Hippocampal formation (tissue), 2 donors: Measurements from ENCODE around the gene NAA25.
"Not testable (repeated sequence)": the region's sequence is repeated elsewhere in the genome, so short reads cannot be mapped to it uniquely, and the experiment has no call there.

Experiments used
- DNase-seq, 2 donors: peaks; one replicate each; lab custom pipeline; 2025; lab: John Stamatoyannopoulos, UW

Gene NAA25

DNA sequence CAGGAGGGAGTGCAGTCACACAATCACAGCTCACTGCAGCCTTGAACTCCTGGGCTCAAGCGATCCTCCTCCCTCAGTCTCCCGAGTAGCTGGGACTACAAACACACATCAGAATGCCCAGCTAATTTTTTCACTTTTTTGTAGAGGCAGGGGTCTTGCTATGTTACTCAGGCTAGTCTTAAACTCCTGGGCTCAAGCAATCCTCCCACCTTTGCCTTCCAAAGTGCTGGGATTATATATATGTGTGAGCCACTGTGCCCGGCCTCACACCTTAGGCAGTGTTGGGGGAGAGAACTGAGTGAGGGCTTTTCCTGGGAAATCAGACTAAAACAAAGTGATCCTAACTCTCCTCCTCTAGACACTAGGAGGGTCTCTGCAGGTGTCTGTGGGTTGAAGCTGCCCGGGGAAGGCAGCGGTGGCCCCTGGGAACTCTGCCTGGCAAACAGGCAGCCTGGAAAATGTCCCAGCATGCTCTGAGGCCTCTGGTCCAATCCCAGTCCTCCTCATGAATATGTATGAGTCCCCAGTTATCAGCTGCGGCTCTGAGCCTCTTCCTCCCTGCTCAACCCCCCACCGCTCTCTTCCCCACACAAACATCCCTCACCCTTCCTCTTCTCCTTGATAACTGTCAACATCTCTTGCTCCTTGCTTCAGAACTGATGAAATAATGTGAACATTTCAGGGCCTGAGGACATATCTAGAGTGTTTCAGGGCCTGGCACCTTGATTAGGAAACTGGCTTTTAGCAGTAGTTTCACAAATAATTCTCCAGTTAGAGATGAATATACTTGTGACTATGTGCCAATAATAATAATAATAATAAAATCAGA lies 7.9 kb upstream of the NAA25 start:
- DNase-seq, result peak; percentile 82 to 92

DNA sequence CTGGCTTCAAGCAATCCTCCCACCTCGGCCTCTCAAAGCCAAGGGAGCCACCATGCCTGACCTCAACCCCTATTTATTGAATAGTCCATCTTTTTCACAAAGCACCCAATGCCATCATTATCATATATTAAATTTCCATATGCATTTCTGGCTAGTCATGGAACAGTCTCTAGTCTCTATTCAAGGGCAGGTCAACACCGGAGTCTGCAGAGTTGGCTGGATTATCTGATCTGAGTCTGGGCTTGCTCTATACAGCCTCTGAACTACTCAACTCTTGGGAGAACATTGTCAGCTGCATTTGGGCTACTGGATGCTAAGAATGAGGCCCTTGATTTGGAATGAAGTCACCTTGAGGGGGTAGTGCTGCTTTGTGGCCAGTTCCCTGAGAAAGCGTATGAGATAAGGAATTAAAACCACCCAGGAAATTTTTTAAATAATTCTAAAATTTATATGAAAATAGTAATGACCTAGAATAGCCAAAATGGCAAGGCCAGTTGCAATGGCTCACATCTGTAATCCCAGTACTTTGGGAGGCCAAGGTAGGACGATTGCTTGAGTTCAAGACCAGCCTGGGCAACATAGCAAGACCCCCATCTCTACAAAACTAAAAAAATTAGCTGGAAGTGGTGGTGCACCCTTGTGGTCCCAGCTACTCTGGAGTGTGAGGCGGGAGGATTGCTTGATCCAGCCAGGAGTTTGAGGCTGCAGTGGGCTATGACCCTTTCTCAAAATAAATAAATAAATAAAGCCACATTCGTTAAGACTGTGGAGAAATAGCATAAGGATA lies 6.9 kb upstream of the NAA25 start:
- no peak for DNase-seq

DNA sequence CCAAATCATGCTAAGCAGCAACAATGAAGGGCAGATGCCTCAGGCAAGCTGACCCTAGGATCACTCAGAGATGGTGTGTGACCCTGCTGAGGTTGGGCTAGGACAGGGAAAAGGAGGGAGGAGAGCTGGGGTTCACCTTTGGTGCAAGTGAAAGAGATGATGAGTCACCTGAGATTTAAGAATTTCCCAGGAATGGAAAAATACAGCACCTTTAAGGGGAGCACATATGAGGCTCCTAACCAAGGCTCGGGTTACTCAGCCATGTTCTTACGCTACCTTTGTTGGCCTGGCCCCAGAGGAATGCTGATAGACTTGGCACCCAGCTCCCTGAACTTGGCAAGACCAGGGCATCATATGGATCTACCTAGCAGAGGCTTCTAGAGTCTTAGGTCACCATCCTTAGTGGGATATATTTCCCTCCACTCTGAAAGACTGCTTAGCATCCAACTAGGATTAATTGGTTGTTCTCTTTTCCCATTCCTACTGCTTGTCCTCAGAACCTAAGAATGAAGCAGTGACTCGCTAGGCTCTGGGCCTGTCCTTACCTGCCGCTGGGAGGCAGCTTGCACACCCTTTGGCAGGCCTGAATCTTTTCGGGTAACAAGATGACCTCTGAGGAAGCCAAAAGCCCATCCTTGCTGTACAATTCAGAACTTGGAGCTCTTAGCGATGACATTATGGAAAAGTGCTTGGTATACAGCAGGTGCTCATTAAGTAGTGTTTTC lies 4.0 kb upstream of the NAA25 start:
- DNase-seq, result no peak

DNA sequence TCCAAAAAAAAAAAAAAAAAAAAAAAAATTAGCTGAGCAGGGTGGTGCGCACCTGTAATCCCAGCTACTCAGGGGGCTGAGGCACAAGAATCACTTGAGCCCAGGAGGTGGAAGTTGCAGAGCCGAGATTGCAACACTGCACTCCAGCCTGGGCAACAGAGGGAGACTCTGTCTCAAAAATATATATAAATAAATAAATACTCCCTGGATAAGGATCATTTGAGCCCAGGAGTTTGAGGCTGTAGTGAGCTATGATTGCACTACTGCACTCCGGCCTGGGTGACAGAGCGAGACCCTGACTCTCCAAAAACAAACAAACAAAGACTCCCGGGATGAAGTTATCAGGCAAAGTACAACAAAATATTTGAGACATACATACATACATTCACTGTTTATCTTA lies 3.3 kb upstream of the NAA25 start:
- no peak for DNase-seq

DNA sequence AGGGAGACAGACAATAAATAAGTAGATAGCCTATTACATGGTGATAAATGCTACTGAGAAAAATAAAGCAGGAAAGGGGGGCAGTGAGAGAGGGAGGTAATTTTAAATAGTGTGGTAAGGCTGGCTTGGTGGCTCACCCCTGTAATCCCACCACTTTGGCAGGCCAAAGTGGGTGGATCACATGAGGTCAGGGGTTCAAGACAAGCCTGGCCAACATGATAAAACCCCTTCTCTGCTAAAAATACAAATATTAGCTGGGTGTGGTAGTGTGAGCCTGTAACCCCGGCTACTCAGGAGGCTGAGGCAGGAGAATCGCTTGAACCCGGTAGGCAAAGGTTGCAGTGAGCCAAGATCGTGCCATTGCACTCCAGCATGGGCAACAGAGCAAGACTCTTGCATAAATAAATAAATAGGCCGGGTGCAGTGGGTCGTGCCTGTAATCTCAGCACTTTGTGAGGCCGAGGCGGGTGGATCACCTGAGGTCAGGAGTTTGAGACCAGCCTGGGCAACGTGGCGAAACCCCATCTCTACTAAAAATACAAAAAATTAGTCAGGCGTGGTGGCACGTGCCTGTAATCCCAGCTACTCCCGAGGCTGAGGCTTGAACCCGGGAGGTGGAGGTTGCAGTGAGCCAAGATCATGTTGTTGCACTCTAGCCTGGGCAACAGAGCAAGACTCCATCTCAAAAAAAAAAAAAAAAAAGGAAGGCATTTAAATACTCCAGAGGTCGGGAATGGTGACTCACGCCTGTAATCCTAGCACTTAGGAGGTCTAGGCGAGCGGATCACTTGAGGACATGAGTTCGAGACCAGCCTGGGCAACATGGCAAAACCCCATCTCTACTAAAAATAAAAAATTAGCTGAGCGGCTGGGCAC lies 2.4 kb upstream of the NAA25 start:
- not testable (repeated sequence) for DNase-seq

DNA sequence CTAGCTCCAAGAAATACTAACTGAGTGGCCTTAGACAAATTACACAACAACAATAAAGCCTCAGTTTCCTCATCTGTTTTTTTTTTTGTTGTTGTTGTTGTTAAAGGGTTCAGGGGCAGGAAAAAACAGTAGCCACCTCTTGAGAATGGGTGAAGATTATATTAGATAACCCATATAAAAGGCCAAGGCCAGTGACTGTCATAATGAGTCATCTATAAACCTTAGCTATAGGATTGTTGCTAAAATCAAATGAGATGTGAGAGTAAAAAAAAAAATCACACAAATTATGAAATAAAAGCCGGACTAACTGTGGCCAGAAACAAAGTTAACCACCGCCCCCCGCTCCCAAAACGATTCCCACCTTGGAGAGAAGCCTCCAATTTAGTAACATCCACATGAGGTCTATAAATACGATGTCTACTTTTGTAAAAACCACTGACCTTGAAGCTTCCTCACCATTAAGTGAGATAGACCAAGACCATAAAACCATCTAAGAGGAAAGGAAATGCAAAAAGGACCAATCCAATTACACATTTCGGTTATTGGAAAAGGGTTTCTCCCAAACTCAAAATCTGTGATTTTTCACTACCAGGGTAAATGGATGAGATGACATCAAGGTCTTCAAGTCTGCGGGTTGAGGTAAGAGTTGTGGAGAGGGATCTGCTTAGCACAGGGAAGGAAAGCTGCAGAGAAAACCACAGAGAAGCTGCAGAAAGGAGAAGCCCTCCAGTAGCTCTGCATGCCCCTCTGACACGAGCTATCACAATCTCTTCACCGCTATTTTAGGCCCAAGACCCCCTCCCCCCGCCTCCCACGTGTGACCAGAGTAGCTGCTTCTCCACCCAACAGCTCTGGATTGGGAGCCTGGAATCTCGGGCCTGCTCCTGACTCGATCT lies 1.0 kb downstream of the NAA25 start:
- no peak for DNase-seq

DNA sequence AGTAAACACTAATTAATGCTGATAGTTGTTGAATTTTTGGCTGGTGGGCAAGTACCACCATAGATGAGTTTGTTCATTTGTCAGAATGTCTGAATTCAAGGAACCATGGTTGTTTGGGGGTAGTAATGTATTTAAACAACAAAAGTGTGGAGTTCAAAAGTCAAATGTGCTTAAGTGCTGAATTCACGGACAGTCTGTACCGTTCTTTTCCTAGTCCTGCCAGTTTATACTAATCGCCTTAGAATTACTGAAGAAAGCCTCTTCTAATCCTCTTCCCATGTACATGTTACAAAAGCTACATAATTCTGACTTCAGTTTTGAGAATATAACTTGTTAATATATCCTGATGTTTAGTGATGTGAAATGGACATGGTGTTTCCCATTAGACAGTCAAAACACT lies 2.7 kb downstream of the NAA25 start:
- DNase-seq, result no peak

DNA sequence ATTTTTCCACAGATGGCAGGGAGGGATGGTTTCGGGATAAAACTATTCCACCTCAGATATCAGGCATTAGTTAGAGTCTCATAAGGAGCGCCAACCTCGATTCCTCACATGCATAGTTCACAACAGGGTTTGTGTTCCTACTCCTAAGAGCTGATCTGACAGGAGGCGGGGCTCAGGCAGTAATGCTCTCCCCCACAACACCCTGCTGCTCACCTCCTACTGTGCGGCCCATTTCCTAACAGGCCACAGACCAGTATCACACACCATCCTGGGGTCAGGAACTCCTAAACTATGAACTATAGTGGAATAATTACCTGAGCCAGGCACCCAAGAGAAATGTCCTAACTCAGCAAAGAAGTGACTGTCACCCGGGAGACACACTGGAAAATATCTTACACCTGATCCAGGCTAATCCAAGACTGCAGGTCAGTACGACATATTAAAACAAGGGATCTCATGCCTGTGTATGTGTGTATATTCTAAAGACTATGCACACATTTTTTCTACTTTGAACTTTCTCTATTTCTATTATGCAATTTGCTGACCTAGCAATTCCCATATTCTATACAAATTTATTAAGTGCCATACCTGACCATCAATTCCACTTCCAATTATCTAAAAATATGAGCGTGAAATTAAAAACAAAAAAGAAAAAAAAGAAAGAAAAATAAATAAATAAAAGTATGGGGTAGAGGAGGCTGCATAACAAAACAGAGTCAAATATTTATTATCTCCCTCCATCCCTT lies 4.7 kb downstream of the NAA25 start:
- DNase-seq, result no peak

DNA sequence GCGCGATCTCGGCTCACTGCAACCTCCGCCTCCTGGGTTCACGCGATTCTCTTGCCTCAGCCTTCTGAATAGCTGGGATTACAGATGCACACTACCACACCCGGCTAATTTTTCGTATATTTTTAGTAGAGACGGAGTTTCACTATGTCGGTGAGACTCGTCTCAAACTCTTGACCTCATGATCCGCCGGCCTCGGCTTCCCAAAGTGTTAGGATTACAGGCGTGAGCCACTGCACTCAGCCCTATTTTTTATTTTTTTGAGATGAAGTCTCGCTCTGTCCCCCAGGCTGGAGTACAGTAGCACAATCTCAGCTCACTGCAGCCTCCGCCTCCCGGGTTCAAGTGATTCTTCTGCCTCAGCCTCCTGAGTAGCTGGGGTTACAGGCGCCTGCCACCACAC lies 5.8 kb downstream of the NAA25 start:
- DNase-seq, result not testable (repeated sequence)

DNA sequence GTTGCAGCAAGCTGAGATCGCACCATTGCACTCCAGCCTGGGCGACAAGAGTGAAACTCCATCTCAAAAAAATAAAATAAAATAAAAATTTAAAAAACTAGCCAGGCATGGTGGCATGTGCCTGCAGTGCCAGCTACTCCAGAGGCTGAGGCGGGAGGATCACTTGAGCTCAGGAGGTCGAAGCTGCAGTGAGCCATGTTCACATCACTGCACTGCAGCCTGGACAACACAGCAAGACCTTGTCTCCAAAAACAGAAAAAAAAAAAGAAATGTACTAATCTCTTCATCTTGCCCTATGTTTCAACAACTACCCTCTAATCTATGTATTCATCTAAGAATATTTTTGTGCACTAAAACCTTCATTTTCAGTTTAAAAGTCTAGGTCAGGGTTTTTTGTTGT lies 6.5 kb downstream of the NAA25 start:
- DNase-seq, result no peak

DNA sequence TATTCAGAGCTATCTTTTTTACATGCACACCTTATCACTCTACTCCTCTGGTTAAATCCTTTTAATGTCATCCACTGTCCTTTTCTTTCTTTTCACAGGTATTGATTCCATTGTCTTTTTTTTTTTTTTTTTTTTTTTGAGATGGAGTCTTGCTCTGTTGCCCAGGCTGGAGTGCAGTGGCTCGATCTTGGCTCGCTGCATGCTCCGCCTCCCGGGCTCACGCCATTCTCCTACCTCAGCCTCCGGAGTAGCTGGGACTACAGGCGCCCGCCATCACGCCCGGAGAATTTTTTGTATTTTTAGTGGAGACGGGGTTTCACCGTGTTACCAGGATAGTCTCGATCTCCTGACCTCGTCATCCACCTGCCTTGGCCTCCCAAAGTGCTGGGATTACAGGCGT lies 8.1 kb downstream of the NAA25 start:
- not testable (repeated sequence) for DNase-seq

DNA sequence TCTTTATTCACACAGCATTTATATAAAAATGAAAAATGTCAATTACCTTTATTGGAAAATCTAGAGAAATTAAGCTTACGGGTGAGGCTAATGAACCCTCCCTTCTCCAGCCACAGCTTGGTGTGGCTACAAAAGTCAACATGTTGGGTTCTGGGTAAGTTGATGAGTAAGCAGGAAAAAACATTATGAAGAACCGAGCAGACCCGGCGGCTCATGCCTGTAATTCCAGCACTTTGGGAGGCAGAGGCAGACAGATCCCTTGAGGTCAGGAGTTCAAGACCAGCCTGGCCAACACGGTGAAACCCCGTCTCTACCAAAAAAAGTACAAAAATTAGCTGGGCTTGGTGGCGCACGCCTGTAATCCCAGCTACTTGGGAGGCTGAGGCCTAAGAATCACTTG lies 10.9 kb downstream of the NAA25 start:
- no peak for DNase-seq

DNA sequence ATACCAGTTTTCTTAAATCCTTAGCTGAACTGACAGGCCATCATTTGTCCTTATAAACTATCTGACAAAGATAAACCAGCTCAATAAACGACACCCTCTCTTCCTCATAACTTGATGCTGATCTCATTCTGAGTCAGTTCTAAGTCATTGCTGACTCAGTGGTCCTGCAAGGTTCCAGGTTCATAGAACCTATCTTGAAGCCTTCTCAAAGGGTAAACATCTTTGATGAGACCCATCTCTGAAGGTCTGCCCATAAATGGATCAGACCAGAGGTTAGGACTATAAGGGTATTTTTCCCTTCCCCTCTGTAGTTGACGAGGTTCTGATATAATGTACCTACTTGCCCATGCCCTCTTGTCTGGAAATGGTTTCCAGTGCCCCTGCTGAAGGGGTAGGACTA lies 11.9 kb downstream of the NAA25 start:
- no peak for DNase-seq

DNA sequence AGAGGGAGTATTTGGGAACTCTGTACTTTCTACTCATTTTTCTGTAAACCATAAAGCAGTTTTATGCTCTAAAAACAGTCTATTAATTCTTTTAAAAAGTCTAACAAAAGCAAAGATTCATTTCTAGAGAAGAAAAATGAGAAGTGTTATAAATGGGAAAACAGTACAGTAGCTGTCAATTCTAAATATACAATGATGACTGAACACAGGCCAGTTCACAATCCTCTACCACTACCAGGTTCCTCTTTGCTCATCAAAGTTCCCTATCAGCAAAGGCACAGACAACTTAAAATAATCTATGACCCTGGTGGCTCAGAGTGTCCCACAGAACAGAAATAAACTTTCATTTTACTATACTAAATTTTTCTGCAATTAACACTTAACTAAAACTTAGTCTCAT lies 12.5 kb downstream of the NAA25 start:
- no peak for DNase-seq

DNA sequence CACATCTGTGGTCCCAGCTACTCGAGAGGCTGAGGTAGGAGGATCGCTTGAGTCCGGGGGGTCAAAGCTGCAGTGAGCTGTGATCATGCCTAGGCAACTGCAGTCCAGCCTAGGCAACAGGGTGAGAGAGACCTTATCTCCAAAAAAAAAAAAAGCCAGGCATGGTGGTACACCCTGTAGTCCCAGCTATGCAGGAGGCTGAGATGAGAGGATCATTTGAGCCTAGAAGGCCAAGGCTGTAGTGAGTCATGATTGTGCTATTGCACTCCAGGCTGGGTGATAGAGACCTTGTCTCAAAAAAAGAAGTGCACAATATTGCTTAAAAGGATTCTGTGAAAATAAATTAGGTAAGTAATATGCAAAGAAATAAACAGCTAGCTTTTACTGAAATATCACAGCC lies 17.0 kb downstream of the NAA25 start:
- DNase-seq, result no peak

DNA sequence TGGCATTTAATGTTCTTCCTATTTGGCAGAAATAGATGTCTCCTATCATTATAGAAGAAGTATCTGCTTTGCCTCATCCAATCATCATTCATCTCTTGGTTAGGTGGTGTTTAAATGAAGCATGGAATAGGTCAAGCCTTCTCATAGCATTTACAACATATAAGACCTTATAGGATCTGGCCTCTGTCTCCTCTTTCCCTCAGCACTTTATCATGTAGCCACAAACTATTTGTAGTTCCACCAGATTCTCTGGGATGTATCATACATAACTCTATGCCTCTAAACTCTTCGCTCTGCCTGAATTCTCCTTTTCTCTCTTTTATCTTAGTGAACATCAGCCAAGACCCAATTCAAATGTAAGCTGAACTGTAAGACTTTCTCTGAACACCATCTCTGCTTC lies 20.7 kb downstream of the NAA25 start:
- no peak for DNase-seq

DNA sequence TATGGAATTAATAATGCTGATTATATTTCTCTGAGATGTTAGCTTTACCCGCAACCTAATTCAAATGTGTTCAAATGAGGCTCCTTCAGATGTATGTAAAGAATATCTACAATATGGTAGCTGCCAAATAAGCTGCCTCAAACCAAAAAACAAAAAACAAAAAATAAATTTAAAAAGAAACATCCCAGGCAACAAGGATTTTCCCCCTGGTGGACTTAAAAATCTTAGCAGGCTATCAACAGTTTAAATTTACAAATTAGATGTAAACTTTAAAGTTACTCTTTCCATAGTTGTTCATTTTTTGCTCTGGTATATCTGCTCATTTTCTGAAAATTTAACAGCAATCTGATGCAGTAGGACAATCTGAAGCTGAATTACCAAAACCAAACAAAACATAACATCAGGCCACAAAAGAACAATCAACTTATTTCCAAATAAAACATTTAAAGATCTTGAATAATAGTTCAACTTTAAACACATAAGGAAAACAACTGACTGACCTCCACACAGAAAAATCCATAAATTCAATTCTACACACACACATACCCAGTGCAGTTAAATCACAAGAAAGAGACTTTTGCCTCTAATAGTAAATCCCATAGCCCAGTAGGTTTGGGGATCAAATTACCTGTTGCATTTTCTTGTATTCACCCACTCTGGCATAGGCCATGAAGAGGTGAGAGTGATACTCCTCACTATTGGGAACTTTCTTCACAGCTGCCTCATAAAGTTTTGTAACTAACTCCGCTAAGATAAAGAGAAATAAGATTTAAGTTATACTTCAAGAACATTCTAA lies 21.3 kb downstream of the NAA25 start:
- DNase-seq, result no peak

DNA sequence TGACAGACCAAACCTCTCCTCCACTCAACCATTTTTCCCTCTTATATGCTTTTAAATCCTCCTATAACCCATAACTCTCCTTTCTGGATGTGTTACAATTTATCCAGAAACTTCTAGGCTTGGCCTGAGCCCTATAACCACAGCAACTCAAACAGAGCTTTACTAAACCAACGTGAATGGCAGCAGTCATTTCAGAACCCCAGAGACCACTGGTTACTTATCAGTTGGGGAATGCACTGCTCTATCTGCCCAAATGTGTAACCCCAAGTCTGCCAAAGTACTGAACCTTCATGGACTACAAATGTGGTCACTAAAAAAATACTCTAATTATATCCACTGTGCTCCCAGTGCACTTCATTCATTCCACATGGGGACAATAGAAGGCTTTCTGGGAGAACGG lies 42.0 kb downstream of the NAA25 start:
- no peak for DNase-seq

DNA sequence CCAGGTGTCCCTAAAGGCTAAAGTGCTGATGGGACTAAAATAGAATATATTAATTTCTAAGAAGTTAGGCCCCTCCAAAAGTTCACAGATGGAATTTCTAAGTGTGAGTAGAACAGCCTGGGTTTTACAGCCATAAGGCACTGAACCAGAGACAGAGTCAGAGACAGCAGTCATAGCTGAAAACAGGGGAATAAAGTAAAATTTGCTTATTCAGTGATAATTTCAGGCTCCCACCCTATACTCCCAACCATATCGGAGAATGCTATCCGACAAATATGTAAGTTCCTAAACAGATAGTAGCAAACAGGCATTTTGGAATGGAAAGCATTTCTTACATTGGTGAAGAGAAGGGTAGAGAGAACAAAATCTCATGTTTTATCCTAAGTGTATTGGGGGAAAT lies 45.3 kb downstream of the NAA25 start:
- no peak for DNase-seq
